ENCODE measurements around the gene KCNJ6.

The KCNJ6 gene

DNA sequence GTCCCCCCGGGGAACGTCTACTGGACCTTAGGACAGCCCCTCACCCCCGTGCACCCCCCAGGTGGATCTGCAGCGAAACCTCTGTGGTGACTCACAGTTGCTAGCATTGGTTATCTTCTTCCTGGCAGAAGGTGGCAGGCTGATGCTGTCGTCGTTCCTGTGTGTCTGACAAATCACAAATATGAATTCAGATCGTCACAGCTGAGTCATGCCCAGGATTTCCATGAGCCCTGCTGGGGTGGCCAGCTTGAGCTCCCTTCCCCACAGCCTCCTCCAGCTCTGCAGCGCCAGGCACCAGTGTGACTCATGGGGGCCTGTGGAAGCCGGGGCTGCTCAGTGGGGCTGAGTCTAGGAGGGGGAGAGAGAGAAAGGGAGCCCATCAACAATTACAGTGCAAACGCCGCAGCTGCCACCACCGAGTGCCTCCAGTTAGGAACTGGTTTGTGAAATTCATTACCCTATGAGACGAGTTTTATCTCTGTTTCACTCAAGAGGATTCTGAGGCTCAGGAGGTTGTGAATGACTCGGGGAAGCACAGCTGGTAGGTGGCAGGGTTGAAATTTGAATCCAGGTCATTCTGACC is 351.8 kb downstream of the KCNJ6 start:
- Histone ChIP-seq H3K9me3 (ENCODE audit: control insufficient read depth, low read length) (no peaks in the 10 kb centered on the region), H3K36me3 (ENCODE audit: control insufficient read depth in 1 of 2, insufficient read depth in 2 of 2, low read depth in 1 of 2, low read length in 2 of 2) (no peaks in the 10 kb centered on the region), H3K79me1 (replicated peaks; ENCODE audit: low read length, poor library complexity, severe bottlenecking) (no peaks in the 10 kb centered on the region), H2BK15ac (ENCODE audit: low read depth, poor library complexity, severe bottlenecking) (peak overlapping the region; percentile 44), H3K27me3 (ENCODE audit: control insufficient read depth in 1 of 2, insufficient read depth in 1 of 2, low read length in 2 of 2) (peaks cover 0 to 9% of the 10 kb centered on the region in 2 experiments), H2BK120ac (ENCODE audit: low read depth, low read length) (no peak overlapping the region), H4K8ac (ENCODE audit: low read length) (peak overlapping the region; percentile 97), H3K4me2 (ENCODE audit: low read length, poor library complexity, severe bottlenecking) (peak overlapping the region; percentile 78), H3K14ac (ENCODE audit: low read length in 2 of 2) (no peak overlapping the region), H3K4me1 (ENCODE audit: control insufficient read depth, insufficient read depth, low read depth, low read length) (peaks cover 16% of the 10 kb centered on the region), H2BK5ac (ENCODE audit: low read depth, low read length, poor library complexity, severe bottlenecking) (no peak overlapping the region), H3K27ac (ENCODE audit: low read length, poor library complexity, severe bottlenecking) (peak overlapping the region; percentile 84), H2AFZ (ENCODE audit: low read depth, low read length) (peak overlapping the region; percentile 73), H2AK5ac (ENCODE audit: low read length, severe bottlenecking) (no peak overlapping the region), H3K23ac (ENCODE audit: low read length in 2 of 2) (no peak overlapping the region), H2BK12ac (ENCODE audit: low read length in 2 of 2) (peak overlapping the region in 1 of 2 experiments; percentile 46), H3K18ac (ENCODE audit: low read depth in 1 of 2, low read length in 2 of 2) (peak overlapping the region; percentile 90 to 95), H4K91ac (ENCODE audit: low read length) (peak overlapping the region; percentile 84), H3K4ac (ENCODE audit: low read depth in 1 of 2, low read length in 2 of 2) (peak overlapping the region in 1 of 2 experiments; percentile 44), H3K9ac (ENCODE audit: low read length) (peak overlapping the region; percentile 93), H3K4me3 (ENCODE audit: insufficient read depth in 1 of 2, low read depth in 1 of 2, low read length in 2 of 2) (peak overlapping the region; percentile 48 to 84)
- 3% methylated on average over 14 of the region's 14 CpGs for WGBS
- peak; percentile 100 for DNase-seq

DNA sequence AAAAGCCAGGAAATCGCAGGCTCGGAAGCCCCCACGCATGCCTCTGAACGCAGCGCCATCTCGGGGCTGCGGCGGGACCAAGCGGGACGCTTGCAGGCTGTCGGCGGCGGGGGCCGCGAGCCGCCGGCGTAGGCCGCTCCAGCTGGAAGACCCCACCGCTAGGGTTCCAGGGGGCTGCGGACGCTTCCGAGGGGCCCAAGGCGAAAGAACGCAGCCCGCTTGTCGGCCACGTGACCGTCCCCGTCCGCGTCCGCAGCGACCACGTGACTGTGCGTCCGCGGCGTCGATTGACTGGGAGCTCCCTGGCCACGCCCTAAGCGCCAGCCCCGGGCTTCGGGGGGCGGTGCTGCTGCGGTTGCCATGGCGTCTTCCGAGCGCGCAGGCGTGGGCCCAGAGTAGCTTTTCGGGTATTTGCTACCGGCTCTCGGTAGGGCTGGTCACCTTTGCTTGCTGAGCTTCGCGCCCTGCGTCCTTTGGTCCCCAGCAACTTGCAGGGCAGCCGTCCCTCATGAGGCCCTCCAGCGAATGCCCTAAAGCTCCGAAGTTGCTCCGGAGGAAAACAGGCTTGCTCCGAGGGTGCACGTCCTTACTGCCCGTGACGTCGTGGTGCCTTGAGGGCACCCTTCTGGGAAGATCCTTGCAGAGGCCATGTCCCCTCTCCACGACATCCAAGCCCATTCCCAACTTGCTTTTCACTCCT is 352.5 kb downstream of the KCNJ6 start:
- Histone ChIP-seq H4K91ac (ENCODE audit: low read length) (peak overlapping the region; percentile 93), H3K4me2 (ENCODE audit: low read length, poor library complexity, severe bottlenecking) (peak overlapping the region; percentile 78), H2BK15ac (ENCODE audit: low read depth, poor library complexity, severe bottlenecking) (peak overlapping the region; percentile 89), H3K79me1 (replicated peaks; ENCODE audit: low read length, poor library complexity, severe bottlenecking) (no peaks in the 10 kb centered on the region), H3K36me3 (ENCODE audit: control insufficient read depth in 1 of 2, insufficient read depth in 2 of 2, low read depth in 1 of 2, low read length in 2 of 2) (no peaks in the 10 kb centered on the region), H3K4me3 (ENCODE audit: insufficient read depth in 1 of 2, low read depth in 1 of 2, low read length in 2 of 2) (peak overlapping the region; percentile 48 to 84), H4K8ac (ENCODE audit: low read length) (peak overlapping the region; percentile 97), H3K4ac (ENCODE audit: low read depth in 1 of 2, low read length in 2 of 2) (peak overlapping the region; percentile 59 to 92), H2AK5ac (ENCODE audit: low read length, severe bottlenecking) (no peak overlapping the region), H3K14ac (ENCODE audit: low read length in 2 of 2) (peak overlapping the region in 1 of 2 experiments; percentile 36), H2BK120ac (ENCODE audit: low read depth, low read length) (peak overlapping the region; percentile 85), H3K9ac (ENCODE audit: low read length) (peak overlapping the region; percentile 93), H2AFZ (ENCODE audit: low read depth, low read length) (peak overlapping the region; percentile 73), H3K9me3 (ENCODE audit: control insufficient read depth, low read length) (no peaks in the 10 kb centered on the region), H2BK5ac (ENCODE audit: low read depth, low read length, poor library complexity, severe bottlenecking) (no peak overlapping the region), H3K4me1 (ENCODE audit: control insufficient read depth, insufficient read depth, low read depth, low read length) (peaks cover 16% of the 10 kb centered on the region), H3K27ac (ENCODE audit: low read length, poor library complexity, severe bottlenecking) (peak overlapping the region; percentile 84), H3K27me3 (ENCODE audit: control insufficient read depth in 1 of 2, insufficient read depth in 1 of 2, low read length in 2 of 2) (peaks cover 0 to 5% of the 10 kb centered on the region in 2 experiments), H3K18ac (ENCODE audit: low read depth in 1 of 2, low read length in 2 of 2) (peak overlapping the region; percentile 95), H3K23ac (ENCODE audit: low read length in 2 of 2) (no peak overlapping the region), H2BK12ac (ENCODE audit: low read length in 2 of 2) (peak overlapping the region in 1 of 2 experiments; percentile 46)
- peak; percentile 94 for DNase-seq
- 2% methylated on average over 64 of the region's 67 CpGs for WGBS

DNA sequence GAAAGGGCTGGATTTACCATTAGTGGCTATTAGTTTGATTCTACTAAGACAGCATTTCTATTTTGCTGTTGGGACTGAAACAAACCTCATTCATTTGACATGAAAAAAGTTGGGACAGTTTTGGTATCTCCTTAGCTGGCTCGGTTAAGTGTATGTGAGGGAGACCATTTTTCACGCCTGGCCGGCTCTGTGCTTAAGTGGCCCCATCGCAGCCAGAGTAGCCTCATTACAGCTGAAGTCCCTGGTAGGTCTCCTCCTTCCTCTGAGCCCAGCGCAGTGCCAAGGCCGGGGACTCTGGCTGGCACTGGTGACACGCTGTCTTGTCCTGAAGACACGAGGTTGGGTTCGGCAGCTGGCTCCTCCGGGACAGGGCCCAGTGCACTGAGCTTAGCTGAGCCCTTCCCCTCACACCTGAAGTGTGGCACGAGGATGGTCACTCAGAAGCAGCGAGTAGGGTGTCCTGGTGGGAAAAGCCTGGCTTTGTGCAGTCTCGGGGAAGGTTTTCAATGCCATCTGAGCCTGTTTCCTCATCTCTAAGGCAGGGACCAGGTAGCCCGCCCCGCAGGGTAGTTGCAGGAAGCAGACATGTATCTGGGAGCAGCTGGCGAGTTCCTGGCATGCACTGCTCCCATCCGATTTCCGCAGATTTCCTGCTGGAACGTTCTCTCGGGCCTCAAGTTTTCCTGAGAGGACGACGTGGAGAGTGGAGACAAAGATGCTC is 353.2 kb downstream of the KCNJ6 start:
- no peaks in the 10 kb centered on the region for H3K9me3 ChIP-seq (ENCODE audit: control insufficient read depth, low read length)
- peak overlapping the region; percentile 89 for H2BK15ac ChIP-seq (ENCODE audit: low read depth, poor library complexity, severe bottlenecking)
- H4K91ac ChIP-seq (ENCODE audit: low read length): peak overlapping the region; percentile 93
- peak overlapping the region; percentile 27 to 84 for H3K4me3 ChIP-seq (ENCODE audit: insufficient read depth in 1 of 2, low read depth in 1 of 2, low read length in 2 of 2)
- H3K14ac ChIP-seq (ENCODE audit: low read length in 2 of 2): no peak overlapping the region
- H3K27me3 ChIP-seq (ENCODE audit: control insufficient read depth in 1 of 2, insufficient read depth in 1 of 2, low read length in 2 of 2): no peaks in the 10 kb centered on the region
- no peaks in the 10 kb centered on the region for H3K79me1 ChIP-seq (replicated peaks; ENCODE audit: low read length, poor library complexity, severe bottlenecking)
- H3K4me2 ChIP-seq (ENCODE audit: low read length, poor library complexity, severe bottlenecking): no peak overlapping the region
- WGBS: 78% methylated on average over 22 of the region's 22 CpGs
- H2BK120ac ChIP-seq (ENCODE audit: low read depth, low read length): peak overlapping the region; percentile 67
- H2AFZ ChIP-seq (ENCODE audit: low read depth, low read length): peak overlapping the region; percentile 73
- peak overlapping the region; percentile 59 to 92 for H3K4ac ChIP-seq (ENCODE audit: low read depth in 1 of 2, low read length in 2 of 2)
- H3K36me3 ChIP-seq (ENCODE audit: control insufficient read depth in 1 of 2, insufficient read depth in 2 of 2, low read depth in 1 of 2, low read length in 2 of 2): no peaks in the 10 kb centered on the region
- H3K9ac ChIP-seq (ENCODE audit: low read length): peak overlapping the region; percentile 93
- H2AK5ac ChIP-seq (ENCODE audit: low read length, severe bottlenecking): no peak overlapping the region
- H2BK5ac ChIP-seq (ENCODE audit: low read depth, low read length, poor library complexity, severe bottlenecking): no peak overlapping the region
- no peak overlapping the region for H2BK12ac ChIP-seq (ENCODE audit: low read length in 2 of 2)
- peak overlapping the region; percentile 97 for H4K8ac ChIP-seq (ENCODE audit: low read length)
- peak overlapping the region; percentile 22 to 95 for H3K18ac ChIP-seq (ENCODE audit: low read depth in 1 of 2, low read length in 2 of 2)
- H3K23ac ChIP-seq (ENCODE audit: low read length in 2 of 2): no peak overlapping the region
- H3K4me1 ChIP-seq (ENCODE audit: control insufficient read depth, insufficient read depth, low read depth, low read length): peaks cover 16% of the 10 kb centered on the region
- H3K27ac ChIP-seq (ENCODE audit: low read length, poor library complexity, severe bottlenecking): no peak overlapping the region
- DNase-seq: no peak

Measured in mesenchymal stem cell (in vitro differentiated cells and primary cell).